Measurements from ENCODE around the gene CDON.

Gene CDON

DNA sequence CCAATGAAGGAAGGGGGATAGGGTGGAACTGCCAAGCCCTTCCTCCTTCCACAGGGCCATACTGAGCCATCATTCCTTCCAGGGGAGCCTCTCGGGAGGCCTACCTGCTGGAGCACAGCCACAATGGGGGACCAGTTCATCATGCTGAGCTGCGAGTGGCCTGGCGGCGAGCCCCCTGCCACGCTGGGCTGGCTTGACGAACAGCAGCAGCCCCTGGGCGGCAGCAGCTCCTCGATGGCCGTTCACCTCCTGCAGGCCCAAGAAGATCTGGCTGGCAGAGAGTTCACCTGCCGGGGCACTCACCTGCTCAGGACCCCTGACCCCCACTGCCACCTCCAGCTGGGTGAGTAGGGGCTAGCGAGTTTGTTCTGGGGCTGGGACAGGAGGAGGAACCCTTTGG lies 110.9 kb downstream of the CDON start:
- TF ChIP-seq CTCF (IDR thresholded peaks at IDR 0.05; ENCODE audit: borderline replicate concordance, extremely low read depth, low read length, poor library complexity, severe bottlenecking) (no peak), EZH2 (IDR thresholded peaks at IDR 0.05; ENCODE audit: borderline replicate concordance, low read depth, low read length, severe bottlenecking) (no peak)
- no peak overlapping the region for H3K27ac ChIP-seq (ENCODE audit: low read length)

DNA sequence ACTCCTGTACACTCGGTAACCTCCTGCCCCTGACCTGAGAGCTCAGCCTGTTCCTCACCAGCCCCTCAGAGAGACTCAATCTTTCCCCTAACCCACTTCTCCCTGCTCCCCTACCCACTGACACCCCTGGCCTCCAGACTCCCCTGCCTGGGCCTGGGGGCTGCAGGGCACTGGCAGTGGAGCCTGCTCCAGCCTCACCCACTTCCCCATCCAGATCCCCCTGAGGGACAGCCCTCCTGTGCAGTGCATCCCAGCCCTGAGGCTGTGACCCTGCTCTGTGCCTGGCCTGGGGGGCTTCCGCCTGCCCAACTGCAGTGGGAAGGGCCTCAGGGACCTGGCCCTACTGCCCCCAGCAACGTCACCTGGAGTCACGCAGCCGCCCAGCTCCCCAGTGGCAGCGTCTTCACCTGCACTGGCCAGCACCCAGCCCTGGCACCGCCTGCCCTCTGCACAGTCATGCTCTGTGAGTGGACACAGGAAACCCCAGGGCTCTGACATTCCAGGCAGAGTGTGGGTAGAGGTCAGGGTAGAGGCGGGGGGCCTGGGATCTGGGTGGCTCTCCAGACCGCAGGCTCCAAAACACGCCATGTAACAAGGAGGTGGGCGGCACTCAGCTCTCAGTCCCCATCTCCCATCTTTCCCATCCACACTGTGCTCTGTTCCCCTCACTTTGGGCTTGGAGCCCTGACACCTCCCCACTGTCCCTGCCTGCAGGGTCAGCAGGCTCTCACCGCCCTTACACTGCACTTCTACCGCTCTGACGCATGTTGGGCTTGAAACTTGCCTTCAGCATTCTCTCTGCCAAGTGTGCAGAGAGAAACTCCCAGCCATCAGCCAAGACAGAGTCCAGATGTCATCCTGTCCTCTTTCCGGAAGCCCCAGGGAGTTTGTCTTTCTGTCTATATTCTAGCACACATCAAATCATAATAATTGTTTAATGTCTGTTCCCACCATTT lies 111.7 kb downstream of the CDON start:
- no peaks in the 10 kb centered on the region for H3K27me3 ChIP-seq (ENCODE audit: insufficient read depth, low read length, poor library complexity)
- no peak for DNase-seq
- ATAC-seq (ENCODE audit: insufficient read depth, low read depth), result no peak

More for the DNA sequence above, 110.9 kb downstream of the CDON start:
- Histone ChIP-seq H4K20me1 (ENCODE audit: insufficient read depth, low read length) (no peaks in the 10 kb centered on the region), H2AFZ (ENCODE audit: low read depth, low read length) (no peak overlapping the region), H3K9me3 (ENCODE audit: insufficient read depth, low read length, severe bottlenecking) (no peaks in the 10 kb centered on the region), H3K27me3 (ENCODE audit: insufficient read depth, low read length, poor library complexity) (no peaks in the 10 kb centered on the region), H3K9ac (ENCODE audit: low read depth, low read length) (no peak overlapping the region), H3K36me3 (ENCODE audit: insufficient read depth, low read length) (no peaks in the 10 kb centered on the region), H3K4me2 (ENCODE audit: insufficient read depth, low read length) (no peak overlapping the region), H3K79me2 (ENCODE audit: insufficient read depth, low read length) (no peaks in the 10 kb centered on the region), H3K4me3 (ENCODE audit: low read depth in 1 of 2, low read length in 2 of 2) (no peak overlapping the region), H3K4me1 (ENCODE audit: insufficient read depth, low read length) (no peaks in the 10 kb centered on the region; the same call in 1 of the 2 replicates)
- DNase-seq, result no peak
- ATAC-seq (ENCODE audit: insufficient read depth, low read depth), result no peak

GRCh38 chr11:125950178-125950490 lies 112.5 kb downstream of the CDON start:
- H3K9me3 ChIP-seq (ENCODE audit: insufficient read depth, low read length, severe bottlenecking), result no peaks in the 10 kb centered on the region
- H3K27me3 ChIP-seq (ENCODE audit: insufficient read depth, low read length, poor library complexity), result no peaks in the 10 kb centered on the region
- no peak overlapping the region for H3K9ac ChIP-seq (ENCODE audit: low read depth, low read length)
- no peak overlapping the region for H3K4me3 ChIP-seq (ENCODE audit: low read depth in 1 of 2, low read length in 2 of 2)
- H3K4me1 ChIP-seq (ENCODE audit: insufficient read depth, low read length), result no peaks in the 10 kb centered on the region; the same call in 1 of the 2 replicates
- no peaks in the 10 kb centered on the region for H4K20me1 ChIP-seq (ENCODE audit: insufficient read depth, low read length)
- H2AFZ ChIP-seq (ENCODE audit: low read depth, low read length), result no peak overlapping the region
- DNase-seq, result no peak
- no peaks in the 10 kb centered on the region for H3K79me2 ChIP-seq (ENCODE audit: insufficient read depth, low read length)
- no peak for ATAC-seq (ENCODE audit: insufficient read depth, low read depth)
- no peak overlapping the region for H3K4me2 ChIP-seq (ENCODE audit: insufficient read depth, low read length)
- no peak for TF ChIP-seq EZH2 (IDR thresholded peaks at IDR 0.05; ENCODE audit: borderline replicate concordance, low read depth, low read length, severe bottlenecking)
- TF ChIP-seq CTCF (IDR thresholded peaks at IDR 0.05; ENCODE audit: borderline replicate concordance, extremely low read depth, low read length, poor library complexity, severe bottlenecking), result no peak
- H3K36me3 ChIP-seq (ENCODE audit: insufficient read depth, low read length), result no peaks in the 10 kb centered on the region
- no peak overlapping the region for H3K27ac ChIP-seq (ENCODE audit: low read length)

More for the DNA sequence above, 111.7 kb downstream of the CDON start:
- Histone ChIP-seq H2AFZ (ENCODE audit: low read depth, low read length) (no peak overlapping the region), H3K4me2 (ENCODE audit: insufficient read depth, low read length) (no peak overlapping the region), H3K9me3 (ENCODE audit: insufficient read depth, low read length, severe bottlenecking) (no peaks in the 10 kb centered on the region), H3K4me3 (ENCODE audit: low read depth in 1 of 2, low read length in 2 of 2) (no peak overlapping the region), H3K27ac (ENCODE audit: low read length) (no peak overlapping the region), H3K4me1 (ENCODE audit: insufficient read depth, low read length) (no peaks in the 10 kb centered on the region; the same call in 1 of the 2 replicates), H3K79me2 (ENCODE audit: insufficient read depth, low read length) (no peaks in the 10 kb centered on the region), H3K36me3 (ENCODE audit: insufficient read depth, low read length) (no peaks in the 10 kb centered on the region), H3K9ac (ENCODE audit: low read depth, low read length) (no peak overlapping the region), H4K20me1 (ENCODE audit: insufficient read depth, low read length) (no peaks in the 10 kb centered on the region)
- TF ChIP-seq CTCF (IDR thresholded peaks at IDR 0.05; ENCODE audit: borderline replicate concordance, extremely low read depth, low read length, poor library complexity, severe bottlenecking) (no peak), EZH2 (IDR thresholded peaks at IDR 0.05; ENCODE audit: borderline replicate concordance, low read depth, low read length, severe bottlenecking) (no peak)

Data from DND-41 (cell line).